DOHH2 (cell line): Measurements from ENCODE around the gene NUBP2.

Experiments used
- CTCF ChIP-seq: fragments of 200-600 bp; sonication (generic); IDR thresholded peaks from one replicate; pipeline ENCODE4 v1.5.1; 2014; ENCODE audit warnings: antibody characterized with exemption, mild to moderate bottlenecking, low read depth, low read length; ENCODE audit not compliant: poor library complexity, severe bottlenecking
- EZH2phosphoT487 ChIP-seq: fragments of 200-600 bp; sonication (generic); IDR thresholded peaks from 2 replicates; pipeline ENCODE4 v1.6.1; 2017; ENCODE audit warnings: borderline replicate concordance, mild to moderate bottlenecking, antibody characterized with exemption, low read length, moderate library complexity, mixed read lengths

- TF ChIP-seq CTCF = no peak
- TF ChIP-seq EZH2phosphoT487 = no peak
These were observed 32.7 kb downstream of the NUBP2 start for GRCh38 chr16:1815461-1815860.
